Endothelial cell of umbilical vein (primary cell): ENCODE results near the gene ST8SIA1.

Experiments
- CTCF ChIP-seq, 2 donors: IDR thresholded peaks; 1 replicate in 1 of 2; 2 replicates in 1 of 2; pipeline ENCODE4 v1.5.1; 2011; ENCODE audit warnings: low read length in 2 of 2, mild to moderate bottlenecking in 2 of 2, moderate library complexity in 2 of 2, control low read depth in 1 of 2, inconsistent platforms in 1 of 2, low read depth in 1 of 2; ENCODE audit not compliant: insufficient read depth in 1 of 2; ENCODE audit errors: extremely low read depth in 1 of 2
- MAX ChIP-seq: IDR thresholded peaks from 2 replicates; pipeline ENCODE4 v1.6.1; 2011; ENCODE audit not compliant: insufficient read depth, insufficient read length
- MYC ChIP-seq: IDR thresholded peaks from one replicate; pipeline ENCODE4 v1.6.1; 2011; ENCODE audit warnings: mild to moderate bottlenecking, low read depth, low read length
- POLR2A ChIP-seq: IDR thresholded peaks from 2 replicates; pipeline ENCODE4 v1.6.1; 2012; ENCODE audit warnings: low read depth, mild to moderate bottlenecking, control low read depth, low read length

GRCh38 chr12:22287776-22288621 lies 46.5 kb downstream of the ST8SIA1 start:
- TF ChIP-seq MAX, result no peak
- no peak for TF ChIP-seq CTCF (IDR thresholded peaks at IDR 0.05; ENCODE audit: extremely low read depth in 1 of 2, insufficient read depth in 1 of 2, low read depth in 1 of 2, low read length in 2 of 2)
- TF ChIP-seq POLR2A, result no peak
- no peak for TF ChIP-seq MYC
